Measurements from ENCODE around the gene FHIT. TPM values are rescaled to one million over a fixed set of nuclear protein-coding genes. Genes with fewer than 3 reads are reported as not detected.

The FHIT gene
- total and polyA plus RNA-seq, 2 of the 4 experiments (the other 2 are of a cell fraction): 0.07 TPM; not detected in 1

- ChIA-PET CTCF (no interaction called here), POLR2A (ENCODE audit: unreplicated experiment) (no interaction called here)
- Histone ChIP-seq H3K56ac (ENCODE audit: extremely low read depth, insufficient read depth, low read length) (no peak overlapping the region), H3K23ac (ENCODE audit: low read depth, low read length) (no peak overlapping the region), H2AFZ (replicated peaks; ENCODE audit: low read length, poor library complexity) (no peak overlapping the region), H3K27me3 (ENCODE audit: control insufficient read depth, insufficient read depth, low read length) (no peaks in the 10 kb centered on the region), H2AK9ac (replicated peaks; ENCODE audit: low read depth, low read length, poor library complexity) (no peak overlapping the region), H4K91ac (ENCODE audit: insufficient read depth, low read depth, low read length) (no peak overlapping the region), H2BK120ac (ENCODE audit: low read depth, low read length) (no peak overlapping the region), H3K4me1 (ENCODE audit: control insufficient read depth, insufficient read depth, low read length) (no peaks in the 10 kb centered on the region), H2BK15ac (ENCODE audit: low read depth, low read length) (no peak overlapping the region), H4K5ac (ENCODE audit: low read depth, low read length) (no peak overlapping the region), H3K14ac (replicated peaks; ENCODE audit: low read depth, low read length) (no peak overlapping the region), H2BK20ac (ENCODE audit: low read depth, low read length) (no peak overlapping the region), H2BK5ac (ENCODE audit: low read depth, low read length, poor library complexity, severe bottlenecking) (no peak overlapping the region), H3K9me3 (ENCODE audit: control insufficient read depth, insufficient read depth, low read length) (no peaks in the 10 kb centered on the region), H3K9ac (ENCODE audit: low read depth, low read length) (no peak overlapping the region), H2AK5ac (ENCODE audit: low read depth, low read length) (no peak overlapping the region), H3K79me1 (ENCODE audit: low read depth in 1 of 2, low read length in 2 of 2) (no peaks in the 10 kb centered on the region), H3K36me3 (ENCODE audit: control insufficient read depth, insufficient read depth, low read length) (no peaks in the 10 kb centered on the region), H3K4ac (ENCODE audit: low read depth, low read length) (no peak overlapping the region), H3K27ac (ENCODE audit: insufficient read depth, low read length) (no peak overlapping the region), H3K18ac (ENCODE audit: low read depth, low read length) (no peak overlapping the region), H4K8ac (ENCODE audit: low read depth in 2 of 2, low read length in 2 of 2) (no peak overlapping the region), H4K20me1 (ENCODE audit: insufficient read depth, low read length) (no peaks in the 10 kb centered on the region), H3K9me1 (ENCODE audit: insufficient read depth, low read length) (no peaks in the 10 kb centered on the region), H3K4me3 (ENCODE audit: insufficient read depth, low read depth, low read length) (no peak overlapping the region), H3K4me2 (ENCODE audit: low read depth, low read length) (no peak overlapping the region)
- intact Hi-C loops (cut with micrococcal nuclease) (no loop called here), dilution Hi-C loops (cut with HindIII; ENCODE audit: low sequenced_read_pairs, unreplicated experiment) (no loop called here), in situ Hi-C loops (cut with MboI; ENCODE audit: low sequenced_read_pairs) (no loop called here)
- no TSS peak for BruUV-seq (replicated peaks)
- no peak for DNase-seq
- no peak for ATAC-seq (ENCODE audit: low read depth)
- 0% methylated on average over 1 of the region's 3 CpGs; no CpG with 5 or more reads in 1 of the 2 experiments for WGBS, 2 experiments (ENCODE audit: extremely low coverage in 2 of 2, insufficient read length in 1 of 2)
- TF ChIP-seq ELK1 (IDR thresholded peaks at IDR 0.05; ENCODE audit: borderline replicate concordance, low read depth, low read length) (no peak), RAD21 (IDR thresholded peaks at IDR 0.05; ENCODE audit: low read length) (no peak), CTCF (conservative IDR thresholded peaks at IDR 0.05; ENCODE audit: low read depth, low read length) (no peak), MAZ (IDR thresholded peaks at IDR 0.05; ENCODE audit: borderline replicate concordance, low read depth, low read length) (no peak), MXI1 (IDR thresholded peaks at IDR 0.05; ENCODE audit: borderline replicate concordance, low read depth, low read length) (no peak), RFX5 (IDR thresholded peaks at IDR 0.05; ENCODE audit: low read depth, low read length) (no peak), NFE2L2 (IDR thresholded peaks at IDR 0.05; ENCODE audit: low read depth, low read length) (no peak), BHLHE40 (IDR thresholded peaks at IDR 0.05; ENCODE audit: low read depth, low read length) (no peak), FOS (IDR thresholded peaks at IDR 0.05; ENCODE audit: low read depth, low read length) (no peak)
Observed at GRCh38 chr3:60767536-60767935, 483.7 kb downstream of the FHIT start.
